H1 (cell line): ENCODE results near the gene PRR33. TPM values are rescaled to one million over a fixed set of nuclear protein-coding genes. Genes with fewer than 3 reads are reported as not detected.

Source experiments
- CTCF ChIA-PET: fragments of 300-600 bp; sonication (Branson Sonifier 250); formaldehyde crosslinking; loops from one replicate; lab custom pipeline; 2021; ENCODE audit not compliant: partially characterized antibody; lab: Charles Lee
- POLR2A ChIA-PET: fragments of 300-600 bp; sonication (Branson Sonifier 250); formaldehyde crosslinking; loops from one replicate; lab custom pipeline; 2021; ENCODE audit warnings: inconsistent platforms; ENCODE audit not compliant: partially characterized antibody; lab: Charles Lee
- DNase-seq, 2 experiments: peaks; one replicate each; pipeline versions ENCODE4 v3.0.0 to v3.0.0-alpha.2; 2010 to 2022; ENCODE audit warnings: low spot score in 2 of 2, low read depth in 1 of 2, mixed read lengths in 1 of 2
- FAIRE-seq: peaks from 2 replicates; lab custom pipeline; 2011; peaks lifted over from hg19 to GRCh38; lab: Jason Lieb, UNC
- H2AFZ ChIP-seq: 2 replicates; pipeline ENCODE4 v1.8.1; 2012; ENCODE audit warnings: low read length, inconsistent platforms
- H2AK5ac ChIP-seq: 2 replicates; pipeline ENCODE4 v1.6.1; 2013; ENCODE audit warnings: low read depth, low read length
- H2BK120ac ChIP-seq: replicated peaks from 2 replicates; pipeline ENCODE3; 2013; ENCODE audit warnings: low read depth, low read length, inconsistent platforms
- H2BK12ac ChIP-seq: 2 replicates; pipeline ENCODE4 v1.6.1; 2013; ENCODE audit warnings: low read depth, low read length
- H2BK15ac ChIP-seq: 2 replicates; pipeline ENCODE4 v1.6.1; 2013; ENCODE audit warnings: low read length
- H2BK20ac ChIP-seq: 2 replicates; pipeline ENCODE4 v1.6.1; 2013; ENCODE audit warnings: low read length
- H2BK5ac ChIP-seq: 2 replicates; pipeline ENCODE4 v1.6.1; 2013; ENCODE audit warnings: low read depth, low read length
- H3K14ac ChIP-seq: 2 replicates; pipeline ENCODE4 v1.6.1; 2013; ENCODE audit warnings: inconsistent platforms; ENCODE audit not compliant: insufficient read length
- H3K18ac ChIP-seq: 2 replicates; pipeline ENCODE4 v1.6.1; 2013; ENCODE audit warnings: low read length; ENCODE audit errors: extremely low read depth
- H3K23ac ChIP-seq: 2 replicates; pipeline ENCODE4 v1.6.1; 2013; ENCODE audit warnings: inconsistent platforms; ENCODE audit not compliant: insufficient read length
- H3K23me2 ChIP-seq: 2 replicates; pipeline ENCODE4 v1.6.1; 2013; ENCODE audit warnings: low read depth, low read length
- H3K27ac ChIP-seq: 2 replicates; pipeline ENCODE4 v1.6.1; 2011; ENCODE audit warnings: low read depth, low read length, inconsistent platforms
- H3K27me3 ChIP-seq, 4 experiments: replicated peaks in 1 of 4; 1 replicate in 1 of 4; 2 replicates in 3 of 4; pipeline versions ENCODE4 v1.6.1 to v1.8.1; 2011 to 2013; ENCODE audit warnings: low read length in 3 of 4, mild to moderate bottlenecking in 3 of 4, inconsistent platforms in 2 of 4, mixed read lengths in 2 of 4, moderate library complexity in 1 of 4; ENCODE audit not compliant: control insufficient read depth in 3 of 4, insufficient read depth in 3 of 4; ENCODE audit errors: extremely low read depth in 1 of 4
- H3K36me3 ChIP-seq, 4 experiments: 2 replicates each; pipeline versions ENCODE4 v1.6.1 to v1.8.1; 2011 to 2013; ENCODE audit warnings: mild to moderate bottlenecking in 4 of 4, low read length in 3 of 4, moderate library complexity in 2 of 4, control low read depth in 1 of 4, inconsistent platforms in 1 of 4; ENCODE audit not compliant: insufficient read depth in 4 of 4, control insufficient read depth in 2 of 4
- H3K4ac ChIP-seq: replicated peaks from 2 replicates; pipeline ENCODE3; 2013; ENCODE audit warnings: low read length, low read depth, mixed read lengths, inconsistent platforms; ENCODE audit not compliant: insufficient read length
- H3K4me1 ChIP-seq, 4 experiments: replicated peaks in 1 of 4; 1 replicate in 1 of 4; 2 replicates in 3 of 4; pipeline versions ENCODE4 v1.6.1 to v1.8.1; 2011 to 2013; ENCODE audit warnings: low read length in 3 of 4, inconsistent platforms in 2 of 4, mixed read lengths in 1 of 4; ENCODE audit not compliant: insufficient read depth in 4 of 4, control insufficient read depth in 3 of 4
- H3K4me2 ChIP-seq, 2 experiments: 2 replicates each; pipeline versions ENCODE4 v1.6.1 to v1.8.1; 2011 to 2013; ENCODE audit warnings: low read depth in 2 of 2, low read length in 2 of 2, control low read depth in 1 of 2, inconsistent platforms in 1 of 2, mild to moderate bottlenecking in 1 of 2; ENCODE audit not compliant: insufficient read depth in 1 of 2
- H3K4me3 ChIP-seq, 4 experiments: fragments of 200-600, 300-600 bp in 1 of 4; sonication (generic), shearing (Covaris generic), sonication (Bioruptor Twin) in 1 of 4; 2 replicates each; pipeline versions ENCODE4 v1.5.1 to v1.8.1; 2011 to 2016; ENCODE audit warnings: low read length in 4 of 4, low read depth in 3 of 4, control low read depth in 2 of 4, inconsistent platforms in 2 of 4, mild to moderate bottlenecking in 2 of 4, mixed read lengths in 1 of 4, moderate library complexity in 1 of 4; ENCODE audit not compliant: insufficient read depth in 2 of 4; ENCODE audit errors: extremely low read depth in 1 of 4
- H3K56ac ChIP-seq: replicated peaks from 2 replicates; pipeline ENCODE3; 2013; ENCODE audit warnings: low read depth, mild to moderate bottlenecking, mixed read lengths, low read length, inconsistent platforms; ENCODE audit not compliant: insufficient read length
- H3K79me1 ChIP-seq: 2 replicates; pipeline ENCODE4 v1.6.1; 2013; ENCODE audit warnings: low read depth, low read length, control low read depth
- H3K79me2 ChIP-seq, 2 experiments: 2 replicates each; pipeline versions ENCODE4 v1.6.1 to v1.8.1; 2012 to 2013; ENCODE audit warnings: low read length in 2 of 2, mild to moderate bottlenecking in 2 of 2, inconsistent platforms in 1 of 2; ENCODE audit not compliant: insufficient read depth in 2 of 2, control insufficient read depth in 1 of 2
- H3K9ac ChIP-seq, 4 experiments: replicated peaks in 1 of 4; 1 replicate in 1 of 4; 2 replicates in 3 of 4; pipeline versions ENCODE4 v1.6.1 to v1.8.1; 2011 to 2013; ENCODE audit warnings: low read depth in 3 of 4, low read length in 3 of 4, control low read depth in 2 of 4, mild to moderate bottlenecking in 2 of 4, moderate library complexity in 2 of 4, inconsistent platforms in 1 of 4; ENCODE audit errors: extremely low read depth in 1 of 4
- H3K9me3 ChIP-seq, 2 experiments: 2 replicates each; pipeline versions ENCODE4 v1.6.1 to v1.8.1; 2012 to 2013; ENCODE audit warnings: mild to moderate bottlenecking in 2 of 2, moderate library complexity in 2 of 2, control low read depth in 1 of 2, inconsistent platforms in 1 of 2, low read depth in 1 of 2, low read length in 1 of 2, mixed read lengths in 1 of 2; ENCODE audit not compliant: insufficient read depth in 2 of 2
- H4K20me1 ChIP-seq, 2 experiments: replicated peaks in 1 of 2; 2 replicates each; pipeline versions ENCODE3 to v1.8.1; 2011 to 2013; ENCODE audit warnings: inconsistent platforms in 2 of 2, low read length in 2 of 2, mild to moderate bottlenecking in 1 of 2; ENCODE audit not compliant: insufficient read depth in 2 of 2, control insufficient read depth in 1 of 2
- H4K5ac ChIP-seq: 2 replicates; pipeline ENCODE4 v1.6.1; 2013; ENCODE audit warnings: low read length, low read depth, mixed read lengths, inconsistent platforms; ENCODE audit not compliant: insufficient read length
- H4K8ac ChIP-seq: 2 replicates; pipeline ENCODE4 v1.8.0; 2013; ENCODE audit warnings: mild to moderate bottlenecking, moderate library complexity, low read length, inconsistent platforms; ENCODE audit not compliant: insufficient read depth; ENCODE audit errors: extremely low read depth
- H4K91ac ChIP-seq: replicated peaks from 2 replicates; pipeline ENCODE3; 2013; ENCODE audit warnings: low read length, mixed read lengths, inconsistent platforms; ENCODE audit not compliant: insufficient read length
- CHD2 ChIP-seq: IDR thresholded peaks from 2 replicates; pipeline ENCODE4 v1.6.1; 2012; ENCODE audit warnings: low read length, improper control_type of control experiment
- FOSL1 ChIP-seq: IDR thresholded peaks from 2 replicates; pipeline ENCODE4 v1.6.1; 2011; ENCODE audit warnings: mild to moderate bottlenecking, low read depth, low read length, moderate library complexity; ENCODE audit not compliant: insufficient read depth
- GABPA ChIP-seq: IDR thresholded peaks from 2 replicates; pipeline ENCODE4 v1.6.1; 2011; ENCODE audit warnings: mild to moderate bottlenecking, low read length, moderate library complexity, borderline replicate concordance; ENCODE audit not compliant: insufficient read depth
- HDAC2 ChIP-seq, 2 experiments: fragments of 300-600 bp in 1 of 2; sonication (generic) in 1 of 2; IDR thresholded peaks; 2 replicates each; pipeline ENCODE4 v1.6.1; 2011 to 2012; ENCODE audit warnings: low read depth in 2 of 2, low read length in 2 of 2, mild to moderate bottlenecking in 2 of 2, moderate library complexity in 2 of 2, borderline replicate concordance in 1 of 2, inconsistent platforms in 1 of 2
- MAX ChIP-seq: IDR thresholded peaks from 2 replicates; pipeline ENCODE4 v1.6.1; 2012; ENCODE audit warnings: inconsistent platforms
- RBBP5 ChIP-seq: IDR thresholded peaks from 2 replicates; pipeline ENCODE4 v1.7.1; 2012; ENCODE audit warnings: low read depth, mild to moderate bottlenecking, inconsistent platforms, low read length, moderate library complexity, borderline replicate concordance
- SIRT6 ChIP-seq: IDR thresholded peaks from one replicate; pipeline ENCODE4 v1.7.1; 2012; ENCODE audit warnings: low read length, inconsistent platforms
- SUZ12 ChIP-seq: fragments of 200-600 bp; sonication (generic); IDR thresholded peaks from 2 replicates; pipeline ENCODE4 v1.6.1; 2012; ENCODE audit warnings: mild to moderate bottlenecking, inconsistent platforms, low read length, moderate library complexity, mixed read lengths
- WGBS, 2 experiments: shearing (Covaris generic) in 1 of 2; methylation state at CpG; one replicate each; pipeline versions ENCODE4 v1.1.6 to v1.1.7; 2013 to 2015; ENCODE audit warnings: low lambda C conversion rate in 2 of 2, mixed read lengths in 2 of 2, inconsistent platforms in 1 of 2, low coverage in 1 of 2, missing lambda C conversion rate in 1 of 2; ENCODE audit not compliant: insufficient replicate concordance in 2 of 2, insufficient coverage in 1 of 2, insufficient read length in 1 of 2; ENCODE audit errors: extremely low coverage in 1 of 2, missing lambda C conversion rate in 1 of 2; 5-methylcytosine and 5-hydroxymethylcytosine counted together
- polyA plus RNA-seq, 7 experiments: library from polyadenylated mRNA; depleted of rRNA in 3 of 7; stranded (reverse) in 5 of 7; unstranded in 2 of 7; fragments of >200 nt in 5 of 7; fragments of 200-250 nt in 2 of 7; gene quantifications; 1 replicate in 5 of 7; 2 replicates in 1 of 7; 4 replicates in 1 of 7; pipeline versions ENCODE4 v1.2.1 to v1.2.3, GENCODE V29; 2011 to 2013; ENCODE audit warnings: missing spikeins in 2 of 7, mixed read lengths in 2 of 7
- total RNA-seq: library from RNA; stranded (reverse); fragmentation: NEBNext Ultra II Directional; extraction: Animal tissue kit (Norgen Biotek cat#: 25700); gene quantifications from 2 replicates; pipeline ENCODE4 v1.2.1, GENCODE V29; 2021

The PRR33 gene
- total and polyA plus RNA-seq, 2 of the 8 experiments (the other 6 are each of a cell fraction or from before 2014, with no cell fraction given), result 0.02 TPM; not detected in 1

GRCh38 chr11:1890856-1891830 lies 552 bp downstream of the PRR33 start:
- H2BK20ac ChIP-seq, result no peak overlapping the region
- H3K4ac ChIP-seq, result no peak overlapping the region
- no peak overlapping the region for H2BK5ac ChIP-seq
- H3K9ac ChIP-seq, result no peak overlapping the region
- H3K36me3 ChIP-seq, result no peaks in the 10 kb centered on the region
- ChIA-PET POLR2A (no interaction called here), CTCF (interaction anchor here (0.5 to 4.0 kb wide), 10 partner anchors 9 to 259 kb away, joined by 3 to 39 read pairs (median 9); partner anchors contain the start of gene TNNT3)
- H3K4me1 ChIP-seq, result no peaks in the 10 kb centered on the region
- FAIRE-seq (no peak), DNase-seq (no peak)
- 93% methylated on average over 30 of the region's 34 CpGs; no CpG with 5 or more reads in 1 of the 2 experiments for WGBS, 2 experiments
- no peak overlapping the region for H2BK120ac ChIP-seq
- H3K79me2 ChIP-seq, result no peaks in the 10 kb centered on the region
- H3K56ac ChIP-seq, result no peak overlapping the region
- no peak overlapping the region for H3K4me3 ChIP-seq
- TF ChIP-seq SUZ12 (no peak), MAX (no peak), CHD2 (no peak), SIRT6 (no peak), GABPA (no peak), RBBP5 (no peak), HDAC2 (IDR thresholded peaks at IDR 0.05; ENCODE audit: borderline replicate concordance in 1 of 2, low read depth in 2 of 2, low read length in 2 of 2) (no peak), FOSL1 (no peak)
- no peak overlapping the region for H3K14ac ChIP-seq
- H4K91ac ChIP-seq, result no peak overlapping the region
- peaks cover 15% of the 10 kb centered on the region; the same call in 1 of the 2 replicates for H3K23me2 ChIP-seq
- H2AK5ac ChIP-seq, result no peak overlapping the region
- no peak overlapping the region for H3K23ac ChIP-seq
- no peaks in the 10 kb centered on the region for H3K9me3 ChIP-seq
- H3K4me2 ChIP-seq, result no peak overlapping the region
- no peaks in the 10 kb centered on the region for H3K79me1 ChIP-seq
- H2AFZ ChIP-seq, result no peak overlapping the region
- H4K8ac ChIP-seq, result peak overlapping the region; percentile 83; the same call in 1 of the 2 replicates
- no peak overlapping the region for H2BK15ac ChIP-seq
- no peak overlapping the region for H2BK12ac ChIP-seq
- H4K20me1 ChIP-seq, result peaks cover 0 to 4% of the 10 kb centered on the region in 2 experiments
- H4K5ac ChIP-seq, result no peak overlapping the region
- no peaks in the 10 kb centered on the region; a peak in 1 of 7 replicates for H3K27me3 ChIP-seq
- no peak overlapping the region for H3K27ac ChIP-seq
- H3K18ac ChIP-seq, result no peak overlapping the region
